ENCODE data around the gene GRIK4. TPM values are rescaled to one million over a fixed set of nuclear protein-coding genes. Genes with fewer than 3 reads are reported as not detected.

Gene GRIK4
- total RNA-seq, 4 donors from 2014 or later: 0.57 to 0.85 TPM; not detected in 2

GRCh38 chr11:120914021-120914420 lies 402.5 kb downstream of the GRIK4 start:
- TF ChIP-seq, protein P1, sequence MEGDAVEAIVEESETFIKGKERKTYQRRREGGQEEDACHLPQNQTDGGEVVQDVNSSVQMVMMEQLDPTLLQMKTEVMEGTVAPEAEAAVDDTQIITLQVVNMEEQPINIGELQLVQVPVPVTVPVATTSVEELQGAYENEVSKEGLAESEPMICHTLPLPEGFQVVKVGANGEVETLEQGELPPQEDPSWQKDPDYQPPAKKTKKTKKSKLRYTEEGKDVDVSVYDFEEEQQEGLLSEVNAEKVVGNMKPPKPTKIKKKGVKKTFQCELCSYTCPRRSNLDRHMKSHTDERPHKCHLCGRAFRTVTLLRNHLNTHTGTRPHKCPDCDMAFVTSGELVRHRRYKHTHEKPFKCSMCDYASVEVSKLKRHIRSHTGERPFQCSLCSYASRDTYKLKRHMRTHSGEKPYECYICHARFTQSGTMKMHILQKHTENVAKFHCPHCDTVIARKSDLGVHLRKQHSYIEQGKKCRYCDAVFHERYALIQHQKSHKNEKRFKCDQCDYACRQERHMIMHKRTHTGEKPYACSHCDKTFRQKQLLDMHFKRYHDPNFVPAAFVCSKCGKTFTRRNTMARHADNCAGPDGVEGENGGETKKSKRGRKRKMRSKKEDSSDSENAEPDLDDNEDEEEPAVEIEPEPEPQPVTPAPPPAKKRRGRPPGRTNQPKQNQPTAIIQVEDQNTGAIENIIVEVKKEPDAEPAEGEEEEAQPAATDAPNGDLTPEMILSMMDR (IDR thresholded peaks at IDR 0.05; ENCODE audit: low read depth): no peak

DNA sequence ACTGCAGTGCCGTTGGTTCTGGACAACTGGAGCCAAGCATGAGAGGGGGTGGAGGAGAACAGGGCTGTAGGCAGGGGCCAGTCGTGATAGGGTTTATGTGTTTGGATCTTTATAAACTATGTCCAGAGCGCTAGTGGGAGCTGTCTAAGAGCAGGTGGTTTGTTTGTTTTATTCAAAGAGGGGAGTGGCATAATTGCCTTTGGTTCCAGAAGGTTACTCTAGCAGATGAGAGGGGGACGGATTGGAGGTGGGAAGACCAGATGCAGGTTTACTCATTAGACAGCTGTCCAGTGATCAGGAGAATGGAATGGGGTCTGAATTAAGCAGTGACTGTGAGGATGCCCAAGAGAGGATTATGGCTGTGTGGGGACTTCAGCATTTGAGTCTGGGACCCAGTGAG lies 403.1 kb downstream of the GRIK4 start:
- TF ChIP-seq, protein P1 (IDR thresholded peaks at IDR 0.05; ENCODE audit: low read depth): no peak

- TF ChIP-seq, protein P1 (IDR thresholded peaks at IDR 0.05; ENCODE audit: low read depth): no peak
Observed at GRCh38 chr11:120917559-120918239, 406.2 kb downstream of the GRIK4 start.

DNA sequence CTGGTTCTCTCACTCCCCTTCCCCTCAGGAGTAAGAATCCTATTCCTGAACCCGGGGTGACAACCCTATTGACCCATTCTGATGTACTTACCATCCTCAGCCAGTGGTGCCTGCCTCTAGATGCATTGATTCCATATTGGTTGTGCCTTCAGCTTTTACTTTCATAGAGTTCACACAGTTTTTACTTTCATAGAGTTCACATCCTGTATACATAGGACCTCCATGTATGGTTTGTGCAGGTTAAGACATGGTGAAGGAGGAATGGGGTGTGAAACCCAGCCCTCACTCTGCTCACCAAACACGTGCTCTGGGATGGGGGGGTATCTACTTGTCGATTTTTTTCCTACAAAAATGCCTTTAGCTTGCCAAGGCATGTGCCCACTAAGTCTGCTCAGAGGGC lies 406.7 kb downstream of the GRIK4 start:
- TF ChIP-seq, protein P1 (IDR thresholded peaks at IDR 0.05; ENCODE audit: low read depth): no peak

DNA sequence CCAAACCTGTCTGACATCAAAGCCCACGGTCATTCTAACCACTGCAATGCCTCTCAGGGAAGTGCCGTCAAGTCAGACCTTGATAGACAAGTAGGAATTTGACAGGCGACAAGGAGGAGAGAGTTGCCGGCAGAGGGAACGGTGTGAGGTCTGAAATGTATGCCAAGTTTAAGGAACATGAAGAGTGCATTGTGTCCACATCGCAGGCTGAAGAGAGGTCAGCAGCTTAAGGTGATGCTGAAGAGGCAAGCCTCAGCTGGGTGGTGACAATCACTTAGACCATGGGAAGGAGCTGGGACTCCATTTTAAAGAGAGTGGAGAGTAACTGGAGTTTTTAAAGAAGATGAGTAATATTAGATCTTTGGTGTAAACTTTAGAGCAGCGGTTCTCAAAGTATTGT lies 407.5 kb downstream of the GRIK4 start:
- TF ChIP-seq, protein P1 (IDR thresholded peaks at IDR 0.05; ENCODE audit: low read depth): no peak

DNA sequence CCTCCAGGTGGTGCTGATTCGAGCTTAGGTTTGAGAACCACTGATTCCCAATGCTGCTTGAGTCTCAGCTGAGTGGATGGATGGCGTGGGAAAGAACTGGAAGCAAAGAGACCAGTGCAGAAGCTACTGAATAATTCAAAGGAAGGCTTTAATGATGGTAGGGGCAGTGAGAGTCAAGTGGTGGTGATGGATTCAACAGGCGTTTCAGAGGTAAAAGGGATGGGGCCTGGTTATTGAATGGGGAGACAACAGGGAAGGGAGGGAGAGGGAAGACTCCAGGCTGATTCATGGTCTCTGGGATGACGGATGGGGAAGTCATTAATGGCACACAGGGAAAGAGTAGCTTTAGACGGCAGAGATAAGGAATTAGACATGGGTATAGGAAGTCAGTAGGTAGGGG lies 408.0 kb downstream of the GRIK4 start:
- TF ChIP-seq, protein P1 (IDR thresholded peaks at IDR 0.05; ENCODE audit: low read depth): no peak

DNA sequence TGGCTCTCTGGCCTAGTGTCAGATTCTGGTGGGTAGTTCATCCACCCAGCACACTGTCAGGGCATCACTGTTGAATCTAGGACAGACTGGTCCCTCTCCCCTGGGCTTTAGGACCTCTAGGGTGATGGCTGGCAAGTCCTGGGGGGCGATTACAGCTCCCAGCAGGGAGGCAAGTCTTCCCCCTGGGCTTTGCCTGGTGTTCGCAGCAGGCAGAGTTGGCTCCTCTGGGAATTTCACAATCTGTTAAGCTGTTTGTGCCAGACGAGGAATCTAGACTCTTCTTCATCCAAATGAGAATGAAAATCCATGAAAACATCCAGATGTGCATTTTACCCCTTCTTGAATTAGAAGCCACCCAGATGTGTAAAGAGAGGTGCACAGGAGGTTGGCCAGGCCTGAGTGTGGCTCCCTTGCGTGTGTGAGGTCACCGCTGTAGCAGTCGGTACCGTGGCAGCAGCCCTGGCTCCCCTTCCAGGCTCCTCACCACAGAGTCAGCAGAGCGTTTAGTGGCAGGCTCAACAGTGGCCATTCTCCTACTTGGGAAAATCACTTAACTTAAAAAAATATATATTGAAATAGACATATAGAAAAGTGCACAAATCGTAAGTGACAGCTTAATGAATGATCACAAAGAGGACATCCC lies 412.4 kb downstream of the GRIK4 start:
- TF ChIP-seq, protein P1 (IDR thresholded peaks at IDR 0.05; ENCODE audit: low read depth): no peak
